Measurements from ENCODE around the gene BPIFB1. TPM values are rescaled to one million over a fixed set of nuclear protein-coding genes. Genes with fewer than 3 reads are reported as not detected.

The BPIFB1 gene
- total RNA-seq, 1 experiment from 2014 or later: 9.2 TPM

- no TSS peak for BruUV-seq (replicated peaks)
- Mint-ChIP-seq H3K27ac (ENCODE audit: unreplicated experiment) (no peak overlapping the region), H3K9me3 (ENCODE audit: low read depth, unreplicated experiment) (no peaks in the 10 kb centered on the region), H3K27me3 (ENCODE audit: unreplicated experiment) (peaks cover 68% of the 10 kb centered on the region), H3K4me1 (ENCODE audit: low read depth, unreplicated experiment) (no peaks in the 10 kb centered on the region), H3K4me3 (ENCODE audit: low read depth, unreplicated experiment) (no peak overlapping the region), H3K36me3 (ENCODE audit: insufficient read depth, unreplicated experiment) (no peaks in the 10 kb centered on the region)
- CTCF ChIA-PET: no interaction called here
- DNase-seq: no peak
- intact Hi-C loops (cut with micrococcal nuclease; ENCODE audit: unreplicated experiment): no loop called here
- TF ChIP-seq, protein P1, sequence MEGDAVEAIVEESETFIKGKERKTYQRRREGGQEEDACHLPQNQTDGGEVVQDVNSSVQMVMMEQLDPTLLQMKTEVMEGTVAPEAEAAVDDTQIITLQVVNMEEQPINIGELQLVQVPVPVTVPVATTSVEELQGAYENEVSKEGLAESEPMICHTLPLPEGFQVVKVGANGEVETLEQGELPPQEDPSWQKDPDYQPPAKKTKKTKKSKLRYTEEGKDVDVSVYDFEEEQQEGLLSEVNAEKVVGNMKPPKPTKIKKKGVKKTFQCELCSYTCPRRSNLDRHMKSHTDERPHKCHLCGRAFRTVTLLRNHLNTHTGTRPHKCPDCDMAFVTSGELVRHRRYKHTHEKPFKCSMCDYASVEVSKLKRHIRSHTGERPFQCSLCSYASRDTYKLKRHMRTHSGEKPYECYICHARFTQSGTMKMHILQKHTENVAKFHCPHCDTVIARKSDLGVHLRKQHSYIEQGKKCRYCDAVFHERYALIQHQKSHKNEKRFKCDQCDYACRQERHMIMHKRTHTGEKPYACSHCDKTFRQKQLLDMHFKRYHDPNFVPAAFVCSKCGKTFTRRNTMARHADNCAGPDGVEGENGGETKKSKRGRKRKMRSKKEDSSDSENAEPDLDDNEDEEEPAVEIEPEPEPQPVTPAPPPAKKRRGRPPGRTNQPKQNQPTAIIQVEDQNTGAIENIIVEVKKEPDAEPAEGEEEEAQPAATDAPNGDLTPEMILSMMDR (IDR thresholded peaks at IDR 0.05; ENCODE audit: unreplicated experiment): no peak
Measured at GRCh38 chr20:33336375-33336774, 53.4 kb downstream of the BPIFB1 start.

- Mint-ChIP-seq H3K9me3 (ENCODE audit: low read depth, unreplicated experiment) (no peaks in the 10 kb centered on the region), H3K4me1 (ENCODE audit: low read depth, unreplicated experiment) (no peaks in the 10 kb centered on the region), H3K27me3 (ENCODE audit: unreplicated experiment) (peaks cover 66% of the 10 kb centered on the region), H3K27ac (ENCODE audit: unreplicated experiment) (no peak overlapping the region), H3K4me3 (ENCODE audit: low read depth, unreplicated experiment) (no peak overlapping the region), H3K36me3 (ENCODE audit: insufficient read depth, unreplicated experiment) (no peaks in the 10 kb centered on the region)
- BruUV-seq (replicated peaks): no TSS peak
- CTCF ChIA-PET: no interaction called here
- intact Hi-C loops (cut with micrococcal nuclease; ENCODE audit: unreplicated experiment): no loop called here
- no peak for DNase-seq
- TF ChIP-seq, protein P1 (IDR thresholded peaks at IDR 0.05; ENCODE audit: unreplicated experiment): no peak
Measured at GRCh38 chr20:33337119-33337518, 54.1 kb downstream of the BPIFB1 start.

GRCh38 chr20:33337531-33338165, 54.6 kb downstream of the BPIFB1 start:
- intact Hi-C loops (cut with micrococcal nuclease; ENCODE audit: unreplicated experiment): no loop called here
- BruUV-seq (replicated peaks): no TSS peak
- no peaks in the 10 kb centered on the region for H3K36me3 Mint-ChIP-seq (ENCODE audit: insufficient read depth, unreplicated experiment)
- CTCF ChIA-PET: no interaction called here
- peaks cover 60% of the 10 kb centered on the region for H3K27me3 Mint-ChIP-seq (ENCODE audit: unreplicated experiment)
- TF ChIP-seq, protein P1 (IDR thresholded peaks at IDR 0.05; ENCODE audit: unreplicated experiment): no peak
- H3K9me3 Mint-ChIP-seq (ENCODE audit: low read depth, unreplicated experiment): no peaks in the 10 kb centered on the region
- H3K27ac Mint-ChIP-seq (ENCODE audit: unreplicated experiment): no peak overlapping the region
- no peak overlapping the region for H3K4me3 Mint-ChIP-seq (ENCODE audit: low read depth, unreplicated experiment)
- DNase-seq: no peak
- no peaks in the 10 kb centered on the region for H3K4me1 Mint-ChIP-seq (ENCODE audit: low read depth, unreplicated experiment)

GRCh38 chr20:33338467-33339258, 55.6 kb downstream of the BPIFB1 start:
- Mint-ChIP-seq H3K36me3 (ENCODE audit: insufficient read depth, unreplicated experiment) (no peaks in the 10 kb centered on the region), H3K9me3 (ENCODE audit: low read depth, unreplicated experiment) (no peaks in the 10 kb centered on the region), H3K4me1 (ENCODE audit: low read depth, unreplicated experiment) (no peaks in the 10 kb centered on the region), H3K27ac (ENCODE audit: unreplicated experiment) (no peak overlapping the region), H3K4me3 (ENCODE audit: low read depth, unreplicated experiment) (no peak overlapping the region), H3K27me3 (ENCODE audit: unreplicated experiment) (peaks cover 59% of the 10 kb centered on the region)
- intact Hi-C loops (cut with micrococcal nuclease; ENCODE audit: unreplicated experiment): no loop called here
- TF ChIP-seq, protein P1 (IDR thresholded peaks at IDR 0.05; ENCODE audit: unreplicated experiment): no peak
- BruUV-seq (replicated peaks): no TSS peak
- CTCF ChIA-PET: no interaction called here
- DNase-seq: no peak

Data from Calu3 (cell line).